IMR-90 (cell line): ENCODE results near the gene CD300LG.
A peak's percentile ranks its signal among the peaks of the same experiment; 100 is the strongest.

Source experiments
- BHLHE40 ChIP-seq: fragments of 150-350 bp; IDR thresholded peaks from 2 replicates; pipeline ENCODE4 v1.6.1; 2016; ENCODE audit warnings: mild to moderate bottlenecking, low read depth, low read length
- CEBPB ChIP-seq: IDR thresholded peaks from 2 replicates; pipeline ENCODE4 v1.6.1; 2012; ENCODE audit warnings: low read depth, low read length, improper control_type of control experiment
- MAZ ChIP-seq: IDR thresholded peaks from 2 replicates; pipeline ENCODE4 v1.6.1; 2012; ENCODE audit warnings: low read depth, mild to moderate bottlenecking, low read length, improper control_type of control experiment, moderate library complexity, borderline replicate concordance
- MXI1 ChIP-seq: IDR thresholded peaks from 2 replicates; pipeline ENCODE4 v1.6.1; 2012; ENCODE audit warnings: low read depth, mild to moderate bottlenecking, low read length, moderate library complexity, borderline replicate concordance
- POLR2A ChIP-seq: IDR thresholded peaks from 2 replicates; pipeline ENCODE4 v1.6.1; 2012; ENCODE audit warnings: mild to moderate bottlenecking, low read depth, low read length
- RAD21 ChIP-seq: IDR thresholded peaks from 2 replicates; pipeline ENCODE4 v1.6.1; 2012; ENCODE audit warnings: low read length, improper control_type of control experiment
- RCOR1 ChIP-seq: IDR thresholded peaks from 2 replicates; pipeline ENCODE4 v1.6.1; 2012; ENCODE audit warnings: mild to moderate bottlenecking, low read length, improper control_type of control experiment; ENCODE audit not compliant: insufficient replicate concordance
- RFX5 ChIP-seq: IDR thresholded peaks from 2 replicates; pipeline ENCODE4 v1.8.0; 2012; ENCODE audit warnings: low read depth, mild to moderate bottlenecking, low read length, moderate library complexity
- SMC3 ChIP-seq: fragments of 150-350 bp; IDR thresholded peaks from 2 replicates; pipeline ENCODE4 v1.6.1; 2016; ENCODE audit warnings: low read depth, mild to moderate bottlenecking, antibody characterized with exemption, low read length, moderate library complexity
- TF ChIP-seq, protein P1 (sequence below): conservative IDR thresholded peaks from 2 replicates; pipeline ENCODE4 v1.5.1; 2012; ENCODE audit warnings: mild to moderate bottlenecking, low read depth, low read length, improper control_type of control experiment
- TF ChIP-seq, protein P2 (sequence below): fragments of 150-350 bp; IDR thresholded peaks from 2 replicates; pipeline ENCODE4 v1.6.1; 2016; ENCODE audit warnings: low read depth, mild to moderate bottlenecking, low read length, moderate library complexity, borderline replicate concordance
- TF ChIP-seq, protein P3 (sequence below): fragments of 150-350 bp; IDR thresholded peaks from 2 replicates; pipeline ENCODE4 v1.6.1; 2017; ENCODE audit warnings: mild to moderate bottlenecking, antibody characterized with exemption, low read length, low read depth

DNA sequence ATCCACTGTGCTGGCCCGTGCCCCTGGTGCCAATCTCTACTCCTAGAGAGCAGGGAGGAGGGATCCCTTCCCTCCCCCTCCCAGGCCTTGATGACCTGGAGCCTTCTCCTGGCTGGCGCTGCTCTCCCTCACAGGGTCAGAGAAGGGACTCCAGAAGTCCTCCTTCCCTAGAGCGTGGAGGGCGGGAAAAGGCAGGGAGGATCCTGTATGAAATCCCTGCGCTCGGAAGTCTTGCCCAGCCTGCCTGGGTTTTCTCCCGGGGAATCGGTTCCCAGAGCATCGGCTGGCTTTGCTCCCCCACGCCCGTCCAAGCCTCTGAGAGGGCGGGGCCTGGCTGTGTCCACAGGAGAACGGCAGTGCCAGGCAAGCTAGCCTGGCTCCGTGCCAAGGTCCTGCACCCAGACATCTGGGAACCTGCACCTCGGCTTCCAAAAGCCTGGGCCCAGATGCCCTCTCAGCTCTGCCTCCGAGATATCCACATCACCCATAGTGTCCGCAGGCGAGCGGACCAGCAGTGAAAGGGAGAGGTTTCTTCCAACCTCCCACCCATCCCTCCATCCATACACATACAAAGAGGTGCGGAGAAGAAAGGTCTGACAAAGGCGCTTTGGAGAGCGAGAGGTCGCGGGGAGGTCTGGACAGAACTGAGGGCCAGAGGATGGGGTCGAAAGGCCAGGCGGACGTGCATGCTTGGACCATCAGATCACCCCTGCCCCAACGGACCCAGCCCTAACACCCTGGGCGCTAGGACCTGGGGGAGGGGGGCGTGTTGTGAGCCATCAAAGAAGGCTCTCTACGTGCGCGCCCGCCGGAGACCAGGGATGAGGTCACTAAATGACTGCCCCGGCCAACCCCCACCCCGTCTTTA lies 59.2 kb downstream of the CD300LG start:
- TF ChIP-seq POLR2A (no peak), RCOR1 (no peak), SMC3 (no peak), RAD21 (no peak), BHLHE40 (no peak), MXI1 (no peak), RFX5 (no peak), CEBPB (no peak), MAZ (peak; percentile 25; the same call in 1 of the 2 replicates)
- TF ChIP-seq, protein P1, sequence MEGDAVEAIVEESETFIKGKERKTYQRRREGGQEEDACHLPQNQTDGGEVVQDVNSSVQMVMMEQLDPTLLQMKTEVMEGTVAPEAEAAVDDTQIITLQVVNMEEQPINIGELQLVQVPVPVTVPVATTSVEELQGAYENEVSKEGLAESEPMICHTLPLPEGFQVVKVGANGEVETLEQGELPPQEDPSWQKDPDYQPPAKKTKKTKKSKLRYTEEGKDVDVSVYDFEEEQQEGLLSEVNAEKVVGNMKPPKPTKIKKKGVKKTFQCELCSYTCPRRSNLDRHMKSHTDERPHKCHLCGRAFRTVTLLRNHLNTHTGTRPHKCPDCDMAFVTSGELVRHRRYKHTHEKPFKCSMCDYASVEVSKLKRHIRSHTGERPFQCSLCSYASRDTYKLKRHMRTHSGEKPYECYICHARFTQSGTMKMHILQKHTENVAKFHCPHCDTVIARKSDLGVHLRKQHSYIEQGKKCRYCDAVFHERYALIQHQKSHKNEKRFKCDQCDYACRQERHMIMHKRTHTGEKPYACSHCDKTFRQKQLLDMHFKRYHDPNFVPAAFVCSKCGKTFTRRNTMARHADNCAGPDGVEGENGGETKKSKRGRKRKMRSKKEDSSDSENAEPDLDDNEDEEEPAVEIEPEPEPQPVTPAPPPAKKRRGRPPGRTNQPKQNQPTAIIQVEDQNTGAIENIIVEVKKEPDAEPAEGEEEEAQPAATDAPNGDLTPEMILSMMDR, result no peak
- TF ChIP-seq, protein P2, sequence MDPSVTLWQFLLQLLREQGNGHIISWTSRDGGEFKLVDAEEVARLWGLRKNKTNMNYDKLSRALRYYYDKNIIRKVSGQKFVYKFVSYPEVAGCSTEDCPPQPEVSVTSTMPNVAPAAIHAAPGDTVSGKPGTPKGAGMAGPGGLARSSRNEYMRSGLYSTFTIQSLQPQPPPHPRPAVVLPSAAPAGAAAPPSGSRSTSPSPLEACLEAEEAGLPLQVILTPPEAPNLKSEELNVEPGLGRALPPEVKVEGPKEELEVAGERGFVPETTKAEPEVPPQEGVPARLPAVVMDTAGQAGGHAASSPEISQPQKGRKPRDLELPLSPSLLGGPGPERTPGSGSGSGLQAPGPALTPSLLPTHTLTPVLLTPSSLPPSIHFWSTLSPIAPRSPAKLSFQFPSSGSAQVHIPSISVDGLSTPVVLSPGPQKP, result no peak
- TF ChIP-seq, protein P3, sequence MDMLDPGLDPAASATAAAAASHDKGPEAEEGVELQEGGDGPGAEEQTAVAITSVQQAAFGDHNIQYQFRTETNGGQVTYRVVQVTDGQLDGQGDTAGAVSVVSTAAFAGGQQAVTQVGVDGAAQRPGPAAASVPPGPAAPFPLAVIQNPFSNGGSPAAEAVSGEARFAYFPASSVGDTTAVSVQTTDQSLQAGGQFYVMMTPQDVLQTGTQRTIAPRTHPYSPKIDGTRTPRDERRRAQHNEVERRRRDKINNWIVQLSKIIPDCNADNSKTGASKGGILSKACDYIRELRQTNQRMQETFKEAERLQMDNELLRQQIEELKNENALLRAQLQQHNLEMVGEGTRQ, result no peak
